NCI-H2029 treated with DMSO at 0.1 percent for 48 hours (cell line): ENCODE measurements around the gene CRTC2.
A peak's percentile ranks its signal among the peaks of the same experiment; 100 is the strongest.
"Not testable (repeated sequence)": the region's sequence is repeated elsewhere in the genome, so short reads cannot be mapped to it uniquely, and the experiment has no call there.

Experiments used
- DNase-seq: peaks from one replicate; lab custom pipeline; 2025; lab: John Stamatoyannopoulos, UW

Gene CRTC2

DNA sequence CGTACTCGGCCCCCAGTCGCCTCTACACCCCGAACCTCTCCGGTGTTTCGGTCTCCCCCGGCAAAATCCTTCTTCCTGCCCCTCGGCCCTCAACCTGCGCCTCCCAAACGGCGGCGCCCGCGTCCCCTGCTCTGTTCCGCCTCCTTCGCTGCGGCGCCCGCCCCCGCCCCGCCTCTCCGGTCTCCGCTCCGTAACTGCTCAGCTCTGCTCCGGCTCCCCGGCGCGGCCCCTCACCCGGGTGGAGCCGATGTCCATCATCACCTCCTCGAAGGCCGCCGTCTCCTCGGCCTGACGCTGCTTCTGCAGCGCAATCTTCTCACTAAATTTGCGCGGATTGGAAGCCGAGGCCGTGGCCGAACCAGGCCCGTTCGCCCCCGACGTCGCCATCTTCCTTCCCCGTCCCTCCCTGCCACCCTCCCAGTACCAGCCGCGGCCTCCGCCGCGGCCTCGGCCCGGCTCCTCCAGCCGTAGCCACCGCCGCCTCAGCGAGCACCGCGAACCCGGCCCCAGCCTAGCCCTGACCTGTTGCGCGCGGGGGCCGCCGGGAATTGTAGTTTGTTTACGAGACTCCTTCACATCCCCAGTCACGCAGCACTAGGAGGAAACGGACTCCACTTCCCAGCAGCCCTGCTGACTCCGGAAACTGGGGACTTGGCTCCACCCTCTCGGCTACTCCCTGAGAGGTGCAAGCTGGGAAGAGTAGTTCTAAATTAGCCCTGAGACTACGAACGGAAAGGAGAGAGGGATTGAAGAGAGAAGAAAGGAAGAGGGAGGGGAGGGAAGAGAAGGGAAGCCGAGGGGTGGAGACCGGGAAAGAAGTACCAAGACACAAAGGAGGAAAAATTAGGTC, at the start of gene CRTC2:
Gene CRTC2 (minus strand): TSS at position 502 of the 850 bp plus-strand sequence. CDS start 115 bp downstream, at position 387.
- DNase-seq: peak; percentile 98

- no peak for DNase-seq
These were observed 47.7 kb upstream of the CRTC2 start for GRCh38 chr1:154006136-154006535.

DNA sequence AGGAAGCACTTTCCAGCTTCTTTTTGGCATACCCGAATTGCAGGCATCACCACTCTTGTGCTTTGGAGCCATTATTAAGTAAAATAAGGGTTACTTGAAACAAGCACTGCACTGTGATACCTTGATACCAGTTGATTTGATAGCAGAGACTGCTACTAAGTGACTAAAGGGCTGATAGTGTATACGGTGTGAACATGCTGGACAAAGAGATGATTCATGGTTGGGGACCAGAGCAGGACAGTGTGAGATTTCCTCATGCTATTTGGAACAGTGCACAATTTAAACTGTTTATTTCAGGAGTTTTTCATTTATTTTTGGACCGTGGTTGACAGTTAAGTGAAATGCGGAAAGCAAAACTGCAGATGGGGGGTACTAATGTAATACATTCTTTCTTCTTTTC, 42.0 kb upstream of the CRTC2 start:
- DNase-seq: no peak

GRCh38 chr1:153996882-153997281, 38.5 kb upstream of the CRTC2 start:
- DNase-seq: not testable (repeated sequence)

- no peak for DNase-seq
These were observed 37.2 kb upstream of the CRTC2 start for GRCh38 chr1:153995640-153996039.

GRCh38 chr1:153995202-153995601, 36.8 kb upstream of the CRTC2 start:
- no peak for DNase-seq

DNA sequence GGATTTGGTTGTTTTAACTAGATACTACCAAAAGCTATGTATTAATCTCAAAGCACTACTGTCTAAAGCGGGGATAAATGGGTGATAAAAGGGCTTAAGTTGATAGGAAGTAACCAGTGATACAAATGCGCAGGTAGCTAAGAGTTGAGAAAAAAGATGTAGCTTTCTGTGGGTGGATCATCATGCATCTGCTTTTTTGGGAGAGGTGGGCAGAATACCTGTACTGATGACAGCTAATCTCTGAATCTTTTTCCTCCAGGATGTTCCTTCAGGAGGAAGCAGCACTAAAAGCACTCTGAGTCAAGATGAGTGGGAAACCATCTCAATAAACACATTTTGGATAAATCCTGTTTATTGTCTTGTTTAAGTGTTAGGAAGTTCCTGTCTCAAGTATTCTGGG, 33.4 kb upstream of the CRTC2 start:
- DNase-seq: no peak

DNA sequence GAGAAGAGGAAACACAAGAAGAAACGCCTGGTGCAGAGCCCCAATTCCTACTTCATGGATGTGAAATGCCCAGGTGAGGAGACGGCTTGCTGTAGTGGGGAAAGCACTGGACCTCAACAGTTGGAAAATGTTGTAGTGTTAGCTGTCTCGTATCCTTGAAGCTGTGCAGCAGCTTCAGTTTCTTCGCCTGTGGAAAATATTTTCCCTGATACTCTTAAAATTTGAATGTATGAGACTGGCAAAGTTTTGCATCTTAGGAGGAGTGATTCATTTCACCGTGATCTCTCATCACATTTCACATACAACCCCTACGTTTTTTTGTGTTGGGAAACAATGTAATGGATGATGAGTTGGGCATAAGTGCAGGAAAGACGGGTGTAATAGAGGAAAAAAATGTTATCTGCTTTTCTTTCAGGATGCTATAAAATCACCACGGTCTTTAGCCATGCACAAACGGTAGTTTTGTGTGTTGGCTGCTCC, 32.8 kb upstream of the CRTC2 start:
- no peak for DNase-seq

GRCh38 chr1:153990468-153991150, 32.2 kb upstream of the CRTC2 start, which contains the start of gene RPS27:
Gene RPS27, plus strand, starts transcription at chr1:153990762. Its CDS starts 35 bp downstream, at chr1:153990797.
- DNase-seq: peak; percentile 98

DNA sequence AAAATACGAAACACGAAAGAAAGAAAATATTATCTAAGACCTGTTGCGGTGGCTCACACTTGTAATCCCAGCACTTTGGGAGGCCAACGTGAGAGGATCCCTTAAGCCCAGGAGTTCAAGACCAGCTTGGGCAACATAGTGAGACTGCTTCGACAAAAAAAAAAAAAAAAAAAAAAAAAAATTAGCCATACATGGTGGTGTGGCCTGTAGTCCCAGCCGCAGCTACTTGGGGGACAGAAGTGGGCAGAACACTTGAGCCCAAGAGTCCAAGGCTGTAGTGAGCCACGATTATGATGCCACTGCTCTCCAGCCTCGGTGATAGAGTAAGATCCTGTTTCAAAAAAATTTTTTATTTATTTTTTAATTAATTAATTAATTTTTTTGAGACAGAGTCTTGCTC, 29.2 kb upstream of the CRTC2 start:
- no peak for DNase-seq

DNA sequence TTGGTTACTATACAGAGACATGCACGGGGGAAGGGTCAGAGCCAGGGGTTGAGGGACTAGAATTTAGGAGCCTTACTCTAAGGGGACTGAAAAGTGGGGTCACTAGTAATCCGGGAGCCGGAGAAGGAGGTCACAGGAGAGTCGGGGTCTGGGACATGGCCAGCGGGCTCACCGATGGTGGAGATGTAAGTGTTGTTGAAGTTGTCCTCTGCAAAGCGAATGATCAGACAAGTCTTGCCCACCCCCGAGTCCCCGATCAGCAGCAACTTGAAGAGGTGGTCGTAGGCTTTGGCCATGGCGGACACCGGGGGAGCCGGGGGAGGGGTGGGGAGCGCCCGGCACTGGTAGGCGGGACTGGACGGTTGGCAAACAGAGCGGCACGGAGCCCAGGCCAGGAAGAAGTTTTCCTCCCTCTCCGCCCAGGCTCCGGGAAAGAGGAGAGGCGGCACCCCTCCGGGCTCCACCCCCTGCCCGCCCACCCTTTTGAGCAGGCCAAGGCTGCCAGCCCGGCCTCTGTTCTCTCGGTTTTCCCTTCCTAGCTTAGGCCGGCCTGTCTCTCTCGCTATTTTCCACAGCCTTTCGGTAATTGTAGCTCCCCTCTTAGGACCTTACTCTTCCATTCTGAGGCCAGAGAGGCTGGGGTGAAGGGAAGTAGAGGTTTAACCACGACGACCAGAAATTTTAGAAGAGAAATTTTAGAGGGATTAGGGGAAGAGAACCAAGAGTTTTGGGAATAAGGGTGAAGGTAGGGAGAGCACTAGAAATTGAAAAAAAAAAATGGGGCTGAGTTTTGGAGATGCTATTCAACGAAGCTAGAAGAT, 27.7 kb upstream of the CRTC2 start, which contains the start of gene RAB13:
Gene RAB13 (minus strand): TSS at position 399 of the 821 bp plus-strand sequence. CDS start 103 bp downstream, at position 296.
- peak; percentile 56 for DNase-seq

DNA sequence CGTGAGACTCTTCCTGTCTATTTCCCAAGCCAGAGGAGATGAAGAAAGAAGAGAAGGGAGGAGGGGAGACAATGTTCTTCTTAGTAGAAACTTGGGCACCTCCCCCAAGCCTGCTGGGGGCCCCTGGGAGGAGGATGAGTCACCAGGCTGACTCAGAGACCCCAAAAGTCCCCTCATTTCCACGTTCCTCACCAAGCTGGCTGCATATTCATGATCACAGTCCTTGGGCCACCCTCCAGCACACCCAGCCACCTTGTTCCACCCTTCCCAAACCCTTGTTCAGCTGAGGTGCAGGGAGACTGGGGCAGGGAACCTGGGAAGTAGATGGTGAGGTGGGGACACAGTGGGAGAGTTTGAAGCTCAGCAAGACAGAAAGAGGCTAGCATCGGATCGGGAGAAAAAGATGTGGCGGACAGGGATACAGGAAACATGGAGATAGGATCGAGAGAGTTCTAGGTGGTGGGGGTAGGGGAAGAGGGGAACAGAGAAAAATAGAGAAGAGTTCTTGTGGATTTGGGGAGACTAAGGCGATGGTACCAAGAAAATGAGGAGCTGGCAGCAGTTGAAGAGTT, 27.0 kb upstream of the CRTC2 start:
- no peak for DNase-seq

DNA sequence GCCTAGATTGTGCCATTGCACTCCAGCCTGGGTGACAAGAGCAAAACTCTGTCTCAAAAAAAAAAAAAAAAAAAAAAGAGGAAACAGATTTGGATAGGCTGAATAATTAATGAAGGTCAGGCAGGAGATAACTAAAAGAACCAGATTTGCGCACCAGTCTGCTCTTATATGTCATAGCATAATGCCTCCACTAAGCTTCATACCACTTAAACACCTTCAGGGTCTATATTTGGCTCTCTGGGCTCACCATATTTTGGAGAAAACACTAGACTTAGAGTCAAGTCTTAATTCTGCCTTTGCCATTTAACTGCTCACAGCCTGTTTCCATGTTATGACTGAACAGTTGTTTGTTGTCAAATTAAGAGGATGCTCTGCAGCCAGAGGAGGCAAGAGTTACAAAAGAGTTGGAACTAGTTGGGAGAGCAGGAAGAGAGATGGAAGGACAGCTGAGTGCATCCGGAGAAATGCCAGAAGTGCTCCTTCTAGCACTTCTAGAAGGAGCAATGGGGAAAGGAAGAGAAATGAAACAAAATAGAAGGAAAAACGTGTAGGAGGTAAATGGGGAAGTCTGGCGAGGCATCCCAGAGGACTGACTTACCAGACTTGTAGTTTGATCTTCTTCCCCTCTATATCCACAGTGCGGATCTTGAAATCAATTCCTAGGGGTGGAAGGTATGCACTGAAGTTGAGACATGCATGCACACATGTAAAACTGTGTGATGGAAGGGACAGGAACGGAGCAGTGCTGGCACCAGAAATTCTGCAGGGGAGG, 25.9 kb upstream of the CRTC2 start:
- no peak for DNase-seq

DNA sequence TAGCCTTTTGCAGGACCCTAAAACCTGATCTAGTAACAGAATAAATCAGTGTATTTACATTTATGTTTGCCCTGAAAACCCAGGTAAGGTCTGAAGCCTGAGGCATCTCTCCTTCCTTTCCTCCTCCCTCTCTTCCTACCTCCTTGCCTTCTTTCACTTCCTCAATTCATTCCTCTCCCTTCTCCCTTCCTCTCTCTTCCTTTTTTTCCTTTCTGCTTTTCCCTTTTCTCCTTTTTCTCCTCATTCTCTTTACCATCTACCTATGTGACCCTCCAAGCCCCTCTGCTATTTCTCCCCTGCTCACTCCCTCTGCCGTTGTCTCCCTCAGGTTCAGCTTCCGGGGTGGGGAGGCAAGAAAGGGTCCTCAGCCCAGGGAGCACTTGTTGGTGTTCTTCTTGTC, 23.3 kb upstream of the CRTC2 start:
- not testable (repeated sequence) for DNase-seq

- DNase-seq: not testable (repeated sequence)
These were observed 20.7 kb upstream of the CRTC2 start for GRCh38 chr1:153979091-153979490.

GRCh38 chr1:153978274-153978909, 20.0 kb upstream of the CRTC2 start:
- no peak for DNase-seq

GRCh38 chr1:153977250-153978240, 19.1 kb upstream of the CRTC2 start, which contains the start of gene JTB:
Gene JTB, minus strand, starts transcription at chr1:153977674. Its CDS starts 422 bp downstream, at chr1:153977252.
- DNase-seq: peak; percentile 65

- DNase-seq: no peak
These were observed 18.4 kb upstream of the CRTC2 start for GRCh38 chr1:153976819-153977249.

DNA sequence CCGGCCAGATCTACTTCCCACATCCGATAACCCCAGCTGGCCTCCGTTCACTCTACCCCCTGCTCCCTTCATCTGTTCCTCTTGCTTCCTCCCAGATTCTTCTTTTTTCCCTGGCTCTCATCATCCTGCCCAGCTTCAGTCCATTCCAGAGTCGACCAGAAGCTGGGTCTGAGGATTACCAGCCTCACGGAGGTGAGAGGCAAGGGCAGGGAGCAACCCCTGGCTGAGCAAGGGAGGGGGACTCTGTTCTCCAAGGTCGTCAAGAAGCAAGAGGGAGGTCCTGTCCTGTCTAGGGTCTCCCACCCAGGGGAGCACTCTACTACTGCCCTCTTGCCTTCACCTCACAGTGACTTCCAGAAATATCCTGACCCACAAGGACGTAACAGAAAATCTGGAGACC, 15.1 kb upstream of the CRTC2 start:
- no peak for DNase-seq
